NOMO-1 treated with dmso at 0.1 percent for 144 hours (cell line): ENCODE data around the gene NTN5.
"Not testable (repeated sequence)": the region's sequence is repeated elsewhere in the genome, so short reads cannot be mapped to it uniquely, and the experiment has no call there.

Experiments
- DNase-seq: peaks from one replicate; lab custom pipeline; 2025; ENCODE audit not compliant: unreplicated experiment; lab: John Stamatoyannopoulos, UW

Gene NTN5

GRCh38 chr19:48672994-48673393, at the start of gene NTN5:
NTN5 (minus strand) TSS chr19:48673017; CDS start chr19:48670986, 2,031 bp downstream.
- no peak for DNase-seq

- DNase-seq = no peak
Measured at GRCh38 chr19:48722196-48722708, 49.4 kb upstream of the NTN5 start.

GRCh38 chr19:48720613-48721296, 47.9 kb upstream of the NTN5 start:
- peak; percentile 95 for DNase-seq

- DNase-seq = no peak
Measured at GRCh38 chr19:48720251-48720612, 47.4 kb upstream of the NTN5 start.

- no peak for DNase-seq
Measured at GRCh38 chr19:48719263-48720171, 46.7 kb upstream of the NTN5 start, which contains the start of gene MAMSTR. MAMSTR (minus strand) TSS chr19:48719725; CDS start chr19:48719031, 694 bp downstream.

GRCh38 chr19:48718711-48719231, 46.0 kb upstream of the NTN5 start:
- no peak for DNase-seq

- DNase-seq = not testable (repeated sequence)
Measured at GRCh38 chr19:48718106-48718505, 45.3 kb upstream of the NTN5 start.

GRCh38 chr19:48716562-48717291, 43.9 kb upstream of the NTN5 start:
- DNase-seq = no peak

GRCh38 chr19:48715681-48716171, 42.9 kb upstream of the NTN5 start:
- DNase-seq = no peak

- no peak for DNase-seq
Measured at GRCh38 chr19:48714759-48715675, 42.2 kb upstream of the NTN5 start.

- DNase-seq = peak; percentile 100
Measured at GRCh38 chr19:48713864-48714755, 41.3 kb upstream of the NTN5 start.

- DNase-seq = no peak
Measured at GRCh38 chr19:48713041-48713863, 40.4 kb upstream of the NTN5 start.

GRCh38 chr19:48711106-48711662, 38.4 kb upstream of the NTN5 start:
- no peak for DNase-seq

GRCh38 chr19:48708471-48708870, 35.7 kb upstream of the NTN5 start:
- DNase-seq = no peak

- DNase-seq = no peak
Measured at GRCh38 chr19:48705431-48705830, 32.6 kb upstream of the NTN5 start.

- no peak for DNase-seq
Measured at GRCh38 chr19:48703316-48703715, 30.5 kb upstream of the NTN5 start.

GRCh38 chr19:48702701-48703100, 29.9 kb upstream of the NTN5 start:
- DNase-seq = no peak

- DNase-seq = no peak
Measured at GRCh38 chr19:48698046-48698445, 25.2 kb upstream of the NTN5 start.
